Esophagus muscularis mucosa (tissue), 3 donors: ENCODE measurements around the gene RAD9A.

Experiments used
- POLR2A ChIP-seq: fragments of 450-650 bp; IDR thresholded peaks from one replicate; pipeline ENCODE4 v1.6.1; 2017; ENCODE audit warnings: antibody characterized with exemption, moderate library complexity, mild to moderate bottlenecking, low read depth
- POLR2AphosphoS5 ChIP-seq, 2 donors: sonication (generic); formaldehyde crosslinking; IDR thresholded peaks; one replicate each; pipeline ENCODE4 v1.6.1; 2017; ENCODE audit warnings: antibody characterized with exemption in 2 of 2
- TF ChIP-seq, protein P1 (sequence below), 3 experiments: fragments of 200-600 bp in 2 of 3; fragments of 450-650 bp in 1 of 3; sonication (generic) in 2 of 3; IDR thresholded peaks; one replicate each; pipeline ENCODE4 v1.5.1; 2017 to 2019; ENCODE audit warnings: antibody characterized with exemption in 3 of 3, mild to moderate bottlenecking in 2 of 3, moderate library complexity in 1 of 3

GRCh38 chr11:67366546-67366945 lies 25.2 kb upstream of the RAD9A start:
- peak in 1 of 2 donors; percentile 22 for TF ChIP-seq POLR2AphosphoS5 (IDR thresholded peaks at IDR 0.05)
- TF ChIP-seq POLR2A, result no peak
- TF ChIP-seq, protein P1, sequence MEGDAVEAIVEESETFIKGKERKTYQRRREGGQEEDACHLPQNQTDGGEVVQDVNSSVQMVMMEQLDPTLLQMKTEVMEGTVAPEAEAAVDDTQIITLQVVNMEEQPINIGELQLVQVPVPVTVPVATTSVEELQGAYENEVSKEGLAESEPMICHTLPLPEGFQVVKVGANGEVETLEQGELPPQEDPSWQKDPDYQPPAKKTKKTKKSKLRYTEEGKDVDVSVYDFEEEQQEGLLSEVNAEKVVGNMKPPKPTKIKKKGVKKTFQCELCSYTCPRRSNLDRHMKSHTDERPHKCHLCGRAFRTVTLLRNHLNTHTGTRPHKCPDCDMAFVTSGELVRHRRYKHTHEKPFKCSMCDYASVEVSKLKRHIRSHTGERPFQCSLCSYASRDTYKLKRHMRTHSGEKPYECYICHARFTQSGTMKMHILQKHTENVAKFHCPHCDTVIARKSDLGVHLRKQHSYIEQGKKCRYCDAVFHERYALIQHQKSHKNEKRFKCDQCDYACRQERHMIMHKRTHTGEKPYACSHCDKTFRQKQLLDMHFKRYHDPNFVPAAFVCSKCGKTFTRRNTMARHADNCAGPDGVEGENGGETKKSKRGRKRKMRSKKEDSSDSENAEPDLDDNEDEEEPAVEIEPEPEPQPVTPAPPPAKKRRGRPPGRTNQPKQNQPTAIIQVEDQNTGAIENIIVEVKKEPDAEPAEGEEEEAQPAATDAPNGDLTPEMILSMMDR (IDR thresholded peaks at IDR 0.05), result no peak
